ENCODE measurements around the gene CCNG1.
"Not testable (repeated sequence)": the region's sequence is repeated elsewhere in the genome, so short reads cannot be mapped to it uniquely, and the experiment has no call there.

Gene CCNG1

GRCh38 chr5:163437309-163438182 lies at the start of gene CCNG1:
CCNG1 (plus strand) TSS chr5:163437595; CDS start chr5:163439257, 1,662 bp downstream.
- peak; percentile 83 for DNase-seq

GRCh38 chr5:163395792-163396191 lies 41.6 kb upstream of the CCNG1 start:
- DNase-seq = no peak

- not testable (repeated sequence) for DNase-seq
Observed at GRCh38 chr5:163396818-163397340, 40.5 kb upstream of the CCNG1 start.

GRCh38 chr5:163397354-163397753 lies 40.0 kb upstream of the CCNG1 start:
- no peak for DNase-seq

GRCh38 chr5:163399923-163400322 lies 37.5 kb upstream of the CCNG1 start:
- DNase-seq = no peak

- no peak for DNase-seq
Observed at GRCh38 chr5:163401271-163401670, 36.1 kb upstream of the CCNG1 start.

- DNase-seq = no peak
Observed at GRCh38 chr5:163402007-163402406, 35.4 kb upstream of the CCNG1 start.

GRCh38 chr5:163404364-163405173 lies 32.8 kb upstream of the CCNG1 start:
- DNase-seq = no peak

- DNase-seq = no peak
Observed at GRCh38 chr5:163407034-163407655, 30.2 kb upstream of the CCNG1 start.

GRCh38 chr5:163408311-163408923 lies 29.0 kb upstream of the CCNG1 start:
- peak; percentile 39 to 55 for DNase-seq

- no peak for DNase-seq
Observed at GRCh38 chr5:163409384-163409783, 28.0 kb upstream of the CCNG1 start.

GRCh38 chr5:163410505-163410904 lies 26.9 kb upstream of the CCNG1 start:
- DNase-seq = no peak

GRCh38 chr5:163415673-163416072 lies 21.7 kb upstream of the CCNG1 start:
- DNase-seq = not testable (repeated sequence)

GRCh38 chr5:163424836-163425235 lies 12.6 kb upstream of the CCNG1 start:
- DNase-seq = no peak

- not testable (repeated sequence) for DNase-seq
Observed at GRCh38 chr5:163426128-163426527, 11.3 kb upstream of the CCNG1 start.

- DNase-seq = no peak
Observed at GRCh38 chr5:163432544-163432943, 4.9 kb upstream of the CCNG1 start.

- DNase-seq = no peak
Observed at GRCh38 chr5:163433271-163433670, 4.1 kb upstream of the CCNG1 start.

- no peak for DNase-seq
Observed at GRCh38 chr5:163434401-163434866, 3.0 kb upstream of the CCNG1 start.

GRCh38 chr5:163436515-163436914 lies 880 bp upstream of the CCNG1 start:
- no peak for DNase-seq

- no peak for DNase-seq
Observed at GRCh38 chr5:163437011-163437308, 435 bp upstream of the CCNG1 start.

GRCh38 chr5:163439092-163439425 lies 1.7 kb downstream of the CCNG1 start:
- DNase-seq = no peak

- no peak for DNase-seq
Observed at GRCh38 chr5:163440954-163441353, 3.6 kb downstream of the CCNG1 start.

- no peak for DNase-seq
Observed at GRCh38 chr5:163444526-163444925, 7.1 kb downstream of the CCNG1 start.
